Fibroblast of lung (primary cell): ENCODE measurements around the gene TEX55. TPM values are rescaled to one million over a fixed set of nuclear protein-coding genes. Genes with fewer than 3 reads are reported as not detected.

ENCODE experiments used
- DNase-seq, 2 donors: peaks; one replicate each; pipeline versions ENCODE4 v3.0.0 to v3.0.0-alpha.2; 2010; ENCODE audit warnings: low read depth in 2 of 2
- H2AFZ ChIP-seq: 2 replicates; pipeline ENCODE4 v1.5.1; 2012; ENCODE audit warnings: low read length, control low read depth, inconsistent platforms
- H3K27ac ChIP-seq: 2 replicates; pipeline ENCODE4 v1.5.1; 2011; ENCODE audit warnings: low read length, control low read depth; ENCODE audit not compliant: insufficient read depth
- H3K27me3 ChIP-seq: 2 replicates; pipeline ENCODE4 v1.5.1; 2011; ENCODE audit warnings: mild to moderate bottlenecking, low read length; ENCODE audit not compliant: control insufficient read depth, insufficient read depth
- H3K36me3 ChIP-seq: 2 replicates; pipeline ENCODE4 v1.5.1; 2011; ENCODE audit warnings: low read length; ENCODE audit not compliant: control insufficient read depth, insufficient read depth
- H3K4me1 ChIP-seq: 2 replicates; pipeline ENCODE4 v1.5.1; 2011; ENCODE audit warnings: low read length; ENCODE audit not compliant: control insufficient read depth, insufficient read depth; ENCODE audit errors: extremely low read depth
- H3K4me2 ChIP-seq: 2 replicates; pipeline ENCODE4 v1.5.1; 2011; ENCODE audit warnings: low read length, control low read depth; ENCODE audit not compliant: insufficient read depth; ENCODE audit errors: extremely low read depth
- H3K4me3 ChIP-seq, 4 experiments: fragments of 200-600 bp in 1 of 4; sonication (generic) in 1 of 4; replicated peaks in 1 of 4; 2 replicates each; pipeline ENCODE4 v1.5.1; 2011 to 2016; ENCODE audit warnings: low read length in 4 of 4, low read depth in 3 of 4, mild to moderate bottlenecking in 3 of 4, control low read depth in 2 of 4, inconsistent platforms in 1 of 4, mixed read lengths in 1 of 4; ENCODE audit not compliant: insufficient read depth in 1 of 4; ENCODE audit errors: control extremely low read depth in 1 of 4
- H3K79me2 ChIP-seq: 2 replicates; pipeline ENCODE4 v1.5.1; 2012; ENCODE audit warnings: mild to moderate bottlenecking, low read length, inconsistent platforms; ENCODE audit not compliant: control insufficient read depth, insufficient read depth
- H3K9ac ChIP-seq: 2 replicates; pipeline ENCODE4 v1.5.1; 2011; ENCODE audit warnings: mild to moderate bottlenecking, low read length, control low read depth; ENCODE audit not compliant: insufficient read depth
- H3K9me3 ChIP-seq: 2 replicates; pipeline ENCODE4 v1.5.1; 2012; ENCODE audit warnings: low read depth, low read length; ENCODE audit not compliant: control insufficient read depth, insufficient read depth
- H4K20me1 ChIP-seq: 2 replicates; pipeline ENCODE4 v1.5.1; 2011; ENCODE audit warnings: low read length; ENCODE audit not compliant: control insufficient read depth, insufficient read depth; ENCODE audit errors: extremely low read depth
- EZH2 ChIP-seq: IDR thresholded peaks from 2 replicates; pipeline ENCODE4 v1.5.1; 2012; ENCODE audit warnings: low read length, control low read depth, mild to moderate bottlenecking; ENCODE audit errors: missing control alignments
- polyA plus RNA-seq, 2 donors: library from polyadenylated mRNA; depleted of rRNA in 1 of 2; stranded (reverse) in 1 of 2; unstranded in 1 of 2; fragments of >200 nt; gene quantifications; 2 replicates each; pipeline ENCODE4 v1.2.1, GENCODE V29; 2011 to 2012; ENCODE audit warnings: missing spikeins in 1 of 2
- total RNA-seq: library from RNA; depleted of rRNA; stranded (reverse); fragments of >200 nt; gene quantifications from 2 replicates; pipeline ENCODE4 v1.2.1, GENCODE V29; 2014
- TF ChIP-seq, protein P1 (sequence below), 2 donors: IDR thresholded peaks in 1 of 2; conservative IDR thresholded peaks in 1 of 2; 1 replicate in 1 of 2; 2 replicates in 1 of 2; pipeline ENCODE4 v1.5.1; 2011 to 2012; ENCODE audit warnings: low read length in 2 of 2, control low read depth in 1 of 2, inconsistent platforms in 1 of 2, low read depth in 1 of 2, mild to moderate bottlenecking in 1 of 2

Gene TEX55
- total and polyA plus RNA-seq, 2 donors (not counting 1 experiment from before 2014, with no cell fraction given): not detected

GRCh38 chr3:119191800-119192199 lies 45.8 kb downstream of the TEX55 start:
- no peak for TF ChIP-seq EZH2
- TF ChIP-seq, protein P1, sequence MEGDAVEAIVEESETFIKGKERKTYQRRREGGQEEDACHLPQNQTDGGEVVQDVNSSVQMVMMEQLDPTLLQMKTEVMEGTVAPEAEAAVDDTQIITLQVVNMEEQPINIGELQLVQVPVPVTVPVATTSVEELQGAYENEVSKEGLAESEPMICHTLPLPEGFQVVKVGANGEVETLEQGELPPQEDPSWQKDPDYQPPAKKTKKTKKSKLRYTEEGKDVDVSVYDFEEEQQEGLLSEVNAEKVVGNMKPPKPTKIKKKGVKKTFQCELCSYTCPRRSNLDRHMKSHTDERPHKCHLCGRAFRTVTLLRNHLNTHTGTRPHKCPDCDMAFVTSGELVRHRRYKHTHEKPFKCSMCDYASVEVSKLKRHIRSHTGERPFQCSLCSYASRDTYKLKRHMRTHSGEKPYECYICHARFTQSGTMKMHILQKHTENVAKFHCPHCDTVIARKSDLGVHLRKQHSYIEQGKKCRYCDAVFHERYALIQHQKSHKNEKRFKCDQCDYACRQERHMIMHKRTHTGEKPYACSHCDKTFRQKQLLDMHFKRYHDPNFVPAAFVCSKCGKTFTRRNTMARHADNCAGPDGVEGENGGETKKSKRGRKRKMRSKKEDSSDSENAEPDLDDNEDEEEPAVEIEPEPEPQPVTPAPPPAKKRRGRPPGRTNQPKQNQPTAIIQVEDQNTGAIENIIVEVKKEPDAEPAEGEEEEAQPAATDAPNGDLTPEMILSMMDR (conservative IDR thresholded peaks at IDR 0.05 in 1 of 2, IDR thresholded peaks at IDR 0.05 in 1 of 2; ENCODE audit: low read depth in 1 of 2, low read length in 2 of 2): no peak
- no peaks in the 10 kb centered on the region for H3K4me1 ChIP-seq
- H4K20me1 ChIP-seq: no peaks in the 10 kb centered on the region
- no peaks in the 10 kb centered on the region for H3K36me3 ChIP-seq
- no peaks in the 10 kb centered on the region for H3K79me2 ChIP-seq
- H3K9me3 ChIP-seq: no peaks in the 10 kb centered on the region
- no peak for DNase-seq
- H2AFZ ChIP-seq: no peak overlapping the region
- H3K27ac ChIP-seq: no peak overlapping the region
- no peak overlapping the region for H3K4me2 ChIP-seq
- H3K9ac ChIP-seq: no peak overlapping the region
- H3K4me3 ChIP-seq: no peak overlapping the region
- no peaks in the 10 kb centered on the region for H3K27me3 ChIP-seq

DNA sequence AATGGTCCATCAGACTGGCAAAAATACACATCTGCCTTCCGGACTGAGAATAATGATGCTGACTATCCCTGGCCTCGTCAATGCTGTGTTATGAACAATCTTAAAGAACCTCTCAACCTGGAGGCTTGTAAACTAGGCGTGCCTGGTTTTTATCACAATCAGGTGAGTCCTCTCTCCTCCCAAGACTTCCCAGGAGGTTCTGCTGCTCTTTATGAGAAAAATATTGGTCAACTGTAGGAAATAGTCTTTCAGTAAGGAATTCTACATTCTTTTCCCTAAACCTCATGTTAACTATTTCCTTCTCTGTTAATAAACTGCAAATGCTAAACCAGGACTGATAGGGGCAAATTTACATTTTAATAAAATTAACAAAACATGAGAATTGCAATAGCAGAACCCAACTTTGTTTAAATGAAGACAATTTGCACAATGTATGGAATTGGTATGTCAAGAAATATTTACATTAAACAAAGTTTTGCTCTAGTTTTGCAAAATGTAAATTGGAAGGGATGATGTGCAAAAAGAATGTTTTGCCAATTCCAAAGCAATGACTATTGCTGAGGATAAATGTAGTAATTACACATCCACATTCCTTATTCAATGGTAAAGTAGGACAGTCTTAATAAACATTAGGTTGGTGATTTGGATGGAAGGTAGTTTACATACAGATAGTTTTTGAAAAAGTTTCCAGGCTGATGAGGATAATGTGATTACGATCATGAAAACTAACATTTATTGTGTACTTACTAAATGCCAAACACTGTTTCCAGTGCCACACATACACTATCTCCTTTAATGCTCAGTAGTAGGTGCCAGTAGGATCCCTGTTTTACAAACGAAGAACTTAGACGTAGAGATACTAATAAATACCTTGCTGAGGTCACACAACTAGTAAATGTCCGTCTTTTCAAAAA lies 48.5 kb downstream of the TEX55 start:
- Histone ChIP-seq H3K4me2 (no peak overlapping the region), H2AFZ (no peak overlapping the region), H3K9me3 (no peaks in the 10 kb centered on the region), H3K4me1 (no peaks in the 10 kb centered on the region), H3K27ac (no peak overlapping the region), H3K79me2 (no peaks in the 10 kb centered on the region), H4K20me1 (no peaks in the 10 kb centered on the region), H3K4me3 (no peak overlapping the region), H3K9ac (no peak overlapping the region), H3K27me3 (no peaks in the 10 kb centered on the region), H3K36me3 (no peaks in the 10 kb centered on the region)
- no peak for TF ChIP-seq EZH2
- TF ChIP-seq, protein P1 (conservative IDR thresholded peaks at IDR 0.05 in 1 of 2, IDR thresholded peaks at IDR 0.05 in 1 of 2; ENCODE audit: low read depth in 1 of 2, low read length in 2 of 2): no peak
- peak in 1 of 2 donors; percentile 54 for DNase-seq

DNA sequence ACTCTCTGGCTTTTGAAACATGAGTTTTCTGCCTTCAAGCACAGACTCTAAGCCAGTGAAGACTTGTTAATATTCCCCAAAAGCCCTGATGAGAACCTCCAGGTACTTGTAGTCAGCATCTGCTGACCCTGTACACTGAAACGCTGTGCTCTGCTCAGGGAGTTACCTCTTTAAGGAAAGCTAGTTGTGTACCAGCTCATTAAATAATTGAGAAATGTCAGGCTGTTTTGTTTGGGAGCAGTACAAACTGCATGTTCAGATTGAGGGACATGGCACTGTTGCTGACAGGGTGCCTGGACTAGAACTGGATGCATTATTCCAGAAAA lies 49.1 kb downstream of the TEX55 start:
- Histone ChIP-seq H3K36me3 (no peaks in the 10 kb centered on the region), H2AFZ (no peak overlapping the region), H3K79me2 (no peaks in the 10 kb centered on the region), H3K4me3 (no peak overlapping the region), H3K4me1 (no peaks in the 10 kb centered on the region), H3K27ac (no peak overlapping the region), H4K20me1 (no peaks in the 10 kb centered on the region), H3K27me3 (no peaks in the 10 kb centered on the region), H3K9ac (no peak overlapping the region), H3K9me3 (no peaks in the 10 kb centered on the region), H3K4me2 (no peak overlapping the region)
- DNase-seq: no peak
- TF ChIP-seq, protein P1 (conservative IDR thresholded peaks at IDR 0.05 in 1 of 2, IDR thresholded peaks at IDR 0.05 in 1 of 2; ENCODE audit: low read depth in 1 of 2, low read length in 2 of 2): no peak
- no peak for TF ChIP-seq EZH2
